Neural cell (in vitro differentiated cells): ENCODE measurements around the gene MRPL19. TPM values are rescaled to one million over a fixed set of nuclear protein-coding genes. Genes with fewer than 3 reads are reported as not detected.
A peak's percentile ranks its signal among the peaks of the same experiment; 100 is the strongest.

Source experiments
- H2AFZ ChIP-seq: fragments of 200-600, 300-800 bp; sonication (generic), shearing (Covaris generic); 2 replicates; pipeline ENCODE4 v1.6.0; 2014; ENCODE audit warnings: low read depth, mild to moderate bottlenecking, antibody characterized with exemption, low read length, moderate library complexity
- H3F3A ChIP-seq: fragments of 200-600 bp; shearing (Covaris generic); 2 replicates; pipeline ENCODE4 v1.6.1; 2016; ENCODE audit warnings: mild to moderate bottlenecking, moderate library complexity, mixed read lengths, antibody characterized with exemption, low read length; ENCODE audit not compliant: insufficient read depth, poor library complexity, severe bottlenecking
- H3K27ac ChIP-seq: fragments of 200-600, 300-800 bp; sonication (generic), shearing (Covaris generic); 2 replicates; pipeline ENCODE4 v1.5.1; 2014; ENCODE audit warnings: mild to moderate bottlenecking, low read length, moderate library complexity
- H3K27me3 ChIP-seq: fragments of 300-800, 200-600 bp; sonication (generic), shearing (Covaris generic); 2 replicates; pipeline ENCODE4 v1.6.0; 2014; ENCODE audit warnings: mild to moderate bottlenecking, low read depth, low read length, moderate library complexity; ENCODE audit not compliant: insufficient read depth
- H3K36me3 ChIP-seq: fragments of 300-800, 200-600 bp; sonication (generic), shearing (Covaris generic); 2 replicates; pipeline ENCODE4 v1.5.1; 2014; ENCODE audit warnings: mild to moderate bottlenecking, antibody characterized with exemption, low read length, moderate library complexity; ENCODE audit not compliant: insufficient read depth
- H3K4me2 ChIP-seq: fragments of 300-800, 200-600 bp; sonication (generic), shearing (Covaris generic); 2 replicates; pipeline ENCODE4 v1.6.0; 2014; ENCODE audit warnings: mild to moderate bottlenecking, low read length
- H3K4me3 ChIP-seq: fragments of 300-800, 200-600 bp; sonication (generic), shearing (Covaris generic); 2 replicates; pipeline ENCODE4 v1.5.1; 2014; ENCODE audit warnings: mild to moderate bottlenecking, low read length, moderate library complexity
- H3K79me2 ChIP-seq: fragments of 200-600 bp; shearing (Covaris generic); replicated peaks from 2 replicates; pipeline ENCODE4 v1.6.0; 2014; ENCODE audit warnings: mild to moderate bottlenecking, low read length, moderate library complexity; ENCODE audit not compliant: insufficient read depth
- H3K9ac ChIP-seq: fragments of 300-800, 200-600 bp; sonication (generic), shearing (Covaris generic); 2 replicates; pipeline ENCODE4 v1.6.1; 2016; ENCODE audit warnings: mild to moderate bottlenecking, low read length, mixed read lengths
- H3K9me2 ChIP-seq: fragments of 200-600 bp; shearing (Covaris generic); 2 replicates; pipeline ENCODE4 v1.6.1; 2016; ENCODE audit warnings: mild to moderate bottlenecking, low read length, mixed read lengths; ENCODE audit not compliant: insufficient read depth
- H3K9me3 ChIP-seq: fragments of 200-600, 300-800 bp; sonication (generic), shearing (Covaris generic); 2 replicates; pipeline ENCODE4 v1.6.1; 2016; ENCODE audit warnings: mild to moderate bottlenecking, mixed run types, low read length, moderate library complexity, mixed read lengths
- H4K20me1 ChIP-seq: fragments of 200-600 bp; shearing (Covaris generic); 2 replicates; pipeline ENCODE4 v1.6.1; 2016; ENCODE audit warnings: mild to moderate bottlenecking, mixed run types; ENCODE audit not compliant: insufficient read depth
- EP300 ChIP-seq: fragments of 450-650 bp; conservative IDR thresholded peaks from 2 replicates; pipeline ENCODE4 v1.6.1; 2014; ENCODE audit warnings: antibody characterized with exemption, mild to moderate bottlenecking, moderate library complexity; ENCODE audit not compliant: poor library complexity, severe bottlenecking
- EZH2 ChIP-seq: fragments of 200-600, 300-800 bp; shearing (Covaris generic), sonication (generic); IDR thresholded peaks from 2 replicates; pipeline ENCODE4 v1.6.1; 2014; ENCODE audit warnings: antibody characterized with exemption, low read length, borderline replicate concordance, mild to moderate bottlenecking; ENCODE audit not compliant: insufficient read depth, poor library complexity, severe bottlenecking
- MXI1 ChIP-seq: fragments of 450-650 bp; conservative IDR thresholded peaks from 2 replicates; pipeline ENCODE4 v1.6.1; 2014; ENCODE audit warnings: antibody characterized with exemption, mild to moderate bottlenecking; ENCODE audit not compliant: poor library complexity, severe bottlenecking
- POLR2AphosphoS5 ChIP-seq: IDR thresholded peaks from 2 replicates; pipeline ENCODE4 v1.6.1; 2012
- RAD21 ChIP-seq: fragments of 450-650 bp; conservative IDR thresholded peaks from 2 replicates; pipeline ENCODE4 v1.6.1; 2014; ENCODE audit warnings: antibody characterized with exemption, mild to moderate bottlenecking, moderate library complexity
- SMC3 ChIP-seq: fragments of 450-650 bp; conservative IDR thresholded peaks from 2 replicates; pipeline ENCODE4 v1.6.1; 2014; ENCODE audit warnings: antibody characterized with exemption, mild to moderate bottlenecking, moderate library complexity; ENCODE audit not compliant: poor library complexity
- TAF1 ChIP-seq: IDR thresholded peaks from 2 replicates; pipeline ENCODE4 v1.6.1; 2012; ENCODE audit warnings: low read depth
- polyA plus RNA-seq: library from polyadenylated mRNA; depleted of rRNA; stranded (reverse); fragments of >200 nt; gene quantifications from 2 replicates; pipeline ENCODE4 v1.2.3, GENCODE V29; 2014
- TF ChIP-seq, protein P1 (sequence below): fragments of 450-650 bp; IDR thresholded peaks from 2 replicates; pipeline ENCODE4 v1.5.1; 2014; ENCODE audit warnings: antibody characterized with exemption, mild to moderate bottlenecking, moderate library complexity; ENCODE audit not compliant: poor library complexity, severe bottlenecking
- TF ChIP-seq, protein P2 (sequence below): IDR thresholded peaks from 2 replicates; pipeline ENCODE4 v1.6.1; 2012; ENCODE audit warnings: borderline replicate concordance

The MRPL19 gene
- polyA plus RNA-seq, 1 donor from 2014 or later = 28.1 TPM

DNA sequence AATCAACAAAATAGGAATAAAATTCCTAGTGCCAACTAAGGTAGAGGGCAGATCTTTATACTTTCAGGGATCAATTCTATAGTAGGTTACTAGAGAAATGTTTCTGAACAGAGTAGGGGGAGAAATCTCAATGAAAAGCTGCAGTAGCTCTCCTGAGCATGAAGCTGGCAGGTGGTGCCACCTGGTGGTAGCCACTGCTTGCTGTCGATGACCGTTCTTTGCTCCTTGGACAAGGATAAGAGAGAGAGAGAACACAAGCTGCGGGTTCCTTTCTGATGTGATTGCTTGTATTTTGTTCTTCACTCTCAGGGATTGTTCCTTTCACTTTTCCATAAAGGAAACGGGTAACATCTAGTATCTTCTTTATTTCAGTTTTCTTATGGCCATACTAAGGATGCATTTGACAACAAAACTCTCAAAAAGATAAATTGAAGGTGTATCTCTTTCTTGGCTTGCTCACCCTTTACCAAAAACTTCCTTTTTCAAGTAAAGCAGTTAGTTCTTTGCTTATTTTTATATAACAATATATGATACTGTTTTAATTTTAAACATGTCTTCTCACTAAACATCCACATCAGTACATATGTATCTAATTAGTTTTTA lies 18.6 kb upstream of the MRPL19 start:
- Histone ChIP-seq H3K27me3 (no peaks in the 10 kb centered on the region), H4K20me1 (no peaks in the 10 kb centered on the region), H3K36me3 (no peaks in the 10 kb centered on the region), H3F3A (no peaks in the 10 kb centered on the region), H3K79me2 (no peaks in the 10 kb centered on the region), H3K9ac (no peak overlapping the region), H3K9me3 (no peaks in the 10 kb centered on the region), H3K27ac (no peak overlapping the region), H2AFZ (no peak overlapping the region), H3K4me3 (no peak overlapping the region), H3K9me2 (no peaks in the 10 kb centered on the region), H3K4me2 (no peak overlapping the region)
- TF ChIP-seq, protein P1, sequence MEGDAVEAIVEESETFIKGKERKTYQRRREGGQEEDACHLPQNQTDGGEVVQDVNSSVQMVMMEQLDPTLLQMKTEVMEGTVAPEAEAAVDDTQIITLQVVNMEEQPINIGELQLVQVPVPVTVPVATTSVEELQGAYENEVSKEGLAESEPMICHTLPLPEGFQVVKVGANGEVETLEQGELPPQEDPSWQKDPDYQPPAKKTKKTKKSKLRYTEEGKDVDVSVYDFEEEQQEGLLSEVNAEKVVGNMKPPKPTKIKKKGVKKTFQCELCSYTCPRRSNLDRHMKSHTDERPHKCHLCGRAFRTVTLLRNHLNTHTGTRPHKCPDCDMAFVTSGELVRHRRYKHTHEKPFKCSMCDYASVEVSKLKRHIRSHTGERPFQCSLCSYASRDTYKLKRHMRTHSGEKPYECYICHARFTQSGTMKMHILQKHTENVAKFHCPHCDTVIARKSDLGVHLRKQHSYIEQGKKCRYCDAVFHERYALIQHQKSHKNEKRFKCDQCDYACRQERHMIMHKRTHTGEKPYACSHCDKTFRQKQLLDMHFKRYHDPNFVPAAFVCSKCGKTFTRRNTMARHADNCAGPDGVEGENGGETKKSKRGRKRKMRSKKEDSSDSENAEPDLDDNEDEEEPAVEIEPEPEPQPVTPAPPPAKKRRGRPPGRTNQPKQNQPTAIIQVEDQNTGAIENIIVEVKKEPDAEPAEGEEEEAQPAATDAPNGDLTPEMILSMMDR = peak; percentile 89
- TF ChIP-seq, protein P2, sequence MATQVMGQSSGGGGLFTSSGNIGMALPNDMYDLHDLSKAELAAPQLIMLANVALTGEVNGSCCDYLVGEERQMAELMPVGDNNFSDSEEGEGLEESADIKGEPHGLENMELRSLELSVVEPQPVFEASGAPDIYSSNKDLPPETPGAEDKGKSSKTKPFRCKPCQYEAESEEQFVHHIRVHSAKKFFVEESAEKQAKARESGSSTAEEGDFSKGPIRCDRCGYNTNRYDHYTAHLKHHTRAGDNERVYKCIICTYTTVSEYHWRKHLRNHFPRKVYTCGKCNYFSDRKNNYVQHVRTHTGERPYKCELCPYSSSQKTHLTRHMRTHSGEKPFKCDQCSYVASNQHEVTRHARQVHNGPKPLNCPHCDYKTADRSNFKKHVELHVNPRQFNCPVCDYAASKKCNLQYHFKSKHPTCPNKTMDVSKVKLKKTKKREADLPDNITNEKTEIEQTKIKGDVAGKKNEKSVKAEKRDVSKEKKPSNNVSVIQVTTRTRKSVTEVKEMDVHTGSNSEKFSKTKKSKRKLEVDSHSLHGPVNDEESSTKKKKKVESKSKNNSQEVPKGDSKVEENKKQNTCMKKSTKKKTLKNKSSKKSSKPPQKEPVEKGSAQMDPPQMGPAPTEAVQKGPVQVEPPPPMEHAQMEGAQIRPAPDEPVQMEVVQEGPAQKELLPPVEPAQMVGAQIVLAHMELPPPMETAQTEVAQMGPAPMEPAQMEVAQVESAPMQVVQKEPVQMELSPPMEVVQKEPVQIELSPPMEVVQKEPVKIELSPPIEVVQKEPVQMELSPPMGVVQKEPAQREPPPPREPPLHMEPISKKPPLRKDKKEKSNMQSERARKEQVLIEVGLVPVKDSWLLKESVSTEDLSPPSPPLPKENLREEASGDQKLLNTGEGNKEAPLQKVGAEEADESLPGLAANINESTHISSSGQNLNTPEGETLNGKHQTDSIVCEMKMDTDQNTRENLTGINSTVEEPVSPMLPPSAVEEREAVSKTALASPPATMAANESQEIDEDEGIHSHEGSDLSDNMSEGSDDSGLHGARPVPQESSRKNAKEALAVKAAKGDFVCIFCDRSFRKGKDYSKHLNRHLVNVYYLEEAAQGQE = no peak
- TF ChIP-seq SMC3 (peak; percentile 95), TAF1 (no peak), RAD21 (peak; percentile 90)

DNA sequence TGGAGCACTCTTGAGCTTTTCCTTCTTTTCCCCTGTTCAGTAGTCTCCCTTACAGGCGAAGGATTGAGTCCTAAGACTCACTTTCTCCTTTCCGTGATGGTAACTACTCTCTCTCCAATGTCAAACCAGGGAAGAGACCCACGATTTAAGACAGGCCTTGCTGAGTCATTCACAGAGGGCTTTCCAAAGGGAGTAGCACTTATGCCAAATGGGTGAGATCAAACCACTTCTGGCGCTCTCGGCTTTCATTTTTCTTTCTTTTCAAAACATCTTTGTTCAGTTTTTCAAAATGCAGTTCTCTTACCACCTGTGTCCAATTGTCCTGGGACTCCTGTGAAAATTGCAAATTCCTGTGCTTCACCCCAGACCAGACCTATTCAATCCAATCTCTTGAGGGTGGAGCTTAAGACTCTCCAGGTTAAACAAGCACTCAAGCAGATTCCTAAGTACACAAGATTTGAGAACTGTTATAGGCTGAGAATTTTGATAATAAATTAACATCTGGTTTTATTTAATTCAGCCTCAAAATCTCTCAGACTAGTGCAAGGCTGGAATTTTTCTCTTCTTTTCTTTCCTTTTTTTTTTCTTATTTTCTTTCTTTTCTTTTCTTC lies 14.4 kb upstream of the MRPL19 start:
- H3K9ac ChIP-seq = no peak overlapping the region
- no peaks in the 10 kb centered on the region for H3F3A ChIP-seq
- no peaks in the 10 kb centered on the region for H4K20me1 ChIP-seq
- no peaks in the 10 kb centered on the region for H3K9me2 ChIP-seq
- no peak overlapping the region for H2AFZ ChIP-seq
- H3K27me3 ChIP-seq = no peaks in the 10 kb centered on the region
- H3K27ac ChIP-seq = no peak overlapping the region
- H3K36me3 ChIP-seq = no peaks in the 10 kb centered on the region
- TF ChIP-seq, protein P2 = no peak
- TF ChIP-seq POLR2AphosphoS5 = no peak
- TF ChIP-seq SMC3 = no peak
- TF ChIP-seq EZH2 = no peak
- TF ChIP-seq TAF1 = no peak
- TF ChIP-seq EP300 = no peak
- TF ChIP-seq, protein P1 = no peak
- no peak for TF ChIP-seq RAD21
- TF ChIP-seq MXI1 = no peak
- no peaks in the 10 kb centered on the region for H3K9me3 ChIP-seq
- H3K4me3 ChIP-seq = no peak overlapping the region
- H3K79me2 ChIP-seq = no peaks in the 10 kb centered on the region
- H3K4me2 ChIP-seq = no peak overlapping the region
